Liver (tissue), 9 donors: Measurements from ENCODE around the gene EWSR1. TPM values are rescaled to one million over a fixed set of nuclear protein-coding genes. Genes with fewer than 3 reads are reported as not detected.
A peak's percentile ranks its signal among the peaks of the same experiment; 100 is the strongest.

Experiments used
- DNase-seq: peaks from one replicate; pipeline ENCODE4 v3.0.0-alpha.2; 2017; ENCODE audit warnings: low spot score
- H3K27ac ChIP-seq, 2 donors: one replicate each; pipeline ENCODE4 v1.7.0; 2013; ENCODE audit warnings: inconsistent platforms in 2 of 2, low read length in 2 of 2, control low read depth in 1 of 2, low read depth in 1 of 2, mild to moderate bottlenecking in 1 of 2
- H3K27me3 ChIP-seq, 4 donors: one replicate each; pipeline versions ENCODE4 v1.6.1 to v1.7.0; 2013; ENCODE audit warnings: low read length in 3 of 4, inconsistent platforms in 1 of 4, mild to moderate bottlenecking in 1 of 4, moderate library complexity in 1 of 4; ENCODE audit not compliant: control insufficient read depth in 4 of 4, insufficient read depth in 4 of 4
- H3K36me3 ChIP-seq, 4 donors: one replicate each; pipeline versions ENCODE4 v1.6.1 to v1.7.0; 2013; ENCODE audit warnings: low read length in 3 of 4, mild to moderate bottlenecking in 3 of 4, low read depth in 1 of 4, moderate library complexity in 1 of 4; ENCODE audit not compliant: control insufficient read depth in 4 of 4, insufficient read depth in 3 of 4
- H3K4me1 ChIP-seq, 4 donors: one replicate each; pipeline versions ENCODE4 v1.6.1 to v1.7.0; 2013; ENCODE audit warnings: low read length in 3 of 4, mild to moderate bottlenecking in 3 of 4, moderate library complexity in 1 of 4; ENCODE audit not compliant: control insufficient read depth in 4 of 4, insufficient read depth in 4 of 4
- H3K4me3 ChIP-seq, 3 donors: one replicate each; pipeline versions ENCODE4 v1.6.1 to v1.7.0; 2013; ENCODE audit warnings: low read length in 3 of 3, control low read depth in 1 of 3, low read depth in 1 of 3, mild to moderate bottlenecking in 1 of 3
- H3K9ac ChIP-seq, 2 donors: one replicate each; pipeline ENCODE4 v1.7.0; 2013; ENCODE audit warnings: low read length in 2 of 2, mild to moderate bottlenecking in 2 of 2, moderate library complexity in 2 of 2, control low read depth in 1 of 2, low read depth in 1 of 2
- H3K9me3 ChIP-seq, 4 donors: one replicate each; pipeline versions ENCODE4 v1.6.1 to v1.7.0; 2013; ENCODE audit warnings: low read length in 3 of 4; ENCODE audit not compliant: control insufficient read depth in 4 of 4
- EGR1 ChIP-seq, 2 donors: IDR thresholded peaks; 2 replicates each; pipeline ENCODE4 v1.6.1; 2016 to 2018; ENCODE audit warnings: antibody characterized with exemption in 2 of 2, low read depth in 2 of 2
- FOXA1 ChIP-seq: IDR thresholded peaks from 2 replicates; pipeline ENCODE4 v1.6.1; 2016; ENCODE audit warnings: antibody characterized with exemption
- FOXA2 ChIP-seq: IDR thresholded peaks from 2 replicates; pipeline ENCODE4 v1.6.1; 2016; ENCODE audit warnings: antibody characterized with exemption
- GABPA ChIP-seq, 2 donors: IDR thresholded peaks in 1 of 2; conservative IDR thresholded peaks in 1 of 2; 2 replicates each; pipeline ENCODE4 v1.6.1; 2016; ENCODE audit warnings: antibody characterized with exemption in 2 of 2, mild to moderate bottlenecking in 1 of 2, moderate library complexity in 1 of 2
- HNF4A ChIP-seq, 2 donors: conservative IDR thresholded peaks; 2 replicates each; pipeline ENCODE4 v1.6.1; 2016; ENCODE audit warnings: antibody characterized with exemption in 2 of 2, mild to moderate bottlenecking in 2 of 2
- HNF4G ChIP-seq: IDR thresholded peaks from 2 replicates; pipeline ENCODE4 v1.6.1; 2016; ENCODE audit warnings: antibody characterized with exemption
- JUND ChIP-seq, 2 donors: IDR thresholded peaks; 2 replicates each; pipeline ENCODE4 v1.6.1; 2016; ENCODE audit warnings: antibody characterized with exemption in 2 of 2
- NR2F2 ChIP-seq: IDR thresholded peaks from 2 replicates; pipeline ENCODE4 v1.6.1; 2016; ENCODE audit warnings: antibody characterized with exemption
- RAD21 ChIP-seq, 2 donors: IDR thresholded peaks; 2 replicates each; pipeline ENCODE4 v1.6.1; 2016; ENCODE audit warnings: antibody characterized with exemption in 2 of 2, mild to moderate bottlenecking in 2 of 2
- REST ChIP-seq: IDR thresholded peaks from 2 replicates; pipeline ENCODE4 v1.6.1; 2016; ENCODE audit warnings: antibody characterized with exemption, mild to moderate bottlenecking
- RXRA ChIP-seq, 2 donors: IDR thresholded peaks; 2 replicates each; pipeline ENCODE4 v1.6.1; 2017 to 2018; ENCODE audit warnings: antibody characterized with exemption in 2 of 2, mild to moderate bottlenecking in 1 of 2
- SP1 ChIP-seq: IDR thresholded peaks from 2 replicates; pipeline ENCODE4 v1.6.1; 2018; ENCODE audit warnings: antibody characterized with exemption, mild to moderate bottlenecking
- TAF1 ChIP-seq: conservative IDR thresholded peaks from 2 replicates; pipeline ENCODE4 v1.6.1; 2016; ENCODE audit warnings: antibody characterized with exemption, mild to moderate bottlenecking
- YY1 ChIP-seq: IDR thresholded peaks from 2 replicates; pipeline ENCODE4 v1.6.1; 2016; ENCODE audit warnings: antibody characterized with exemption, mild to moderate bottlenecking
- ZBTB33 ChIP-seq: IDR thresholded peaks from 2 replicates; pipeline ENCODE4 v1.6.1; 2016; ENCODE audit warnings: antibody characterized with exemption
- WGBS: extraction: QIAGEN DNeasy Blood & Tissue Kit; methylation state at CpG from one replicate; pipeline ENCODE4 v1.1.7; 2013; 5-methylcytosine and 5-hydroxymethylcytosine counted together
- polyA plus RNA-seq, 2 donors: library from polyadenylated mRNA; stranded (reverse) in 1 of 2; unstranded in 1 of 2; fragments of 200-250 nt in 1 of 2; fragments of >200 nt in 1 of 2; fragmentation: Nextera tagmentation in 1 of 2; extraction: Ambion mirVana in 1 of 2; gene quantifications; one replicate each; pipeline versions ENCODE4 v1.2.1 to v1.2.3, GENCODE V29; 2013 to 2015
- total RNA-seq, 2 donors: library from RNA; depleted of rRNA; stranded (reverse); fragments of >200 nt; gene quantifications; one replicate each; pipeline ENCODE4 v1.2.3, GENCODE V29; 2014
- TF ChIP-seq, protein P1 (sequence below): IDR thresholded peaks from 2 replicates; pipeline ENCODE4 v1.6.1; 2016; ENCODE audit warnings: antibody characterized with exemption
- TF ChIP-seq, protein P2 (sequence below): IDR thresholded peaks from 2 replicates; pipeline ENCODE4 v1.6.1; 2016; ENCODE audit warnings: antibody characterized with exemption
- TF ChIP-seq, protein P3 (sequence below): fragments of 150-350 bp; IDR thresholded peaks from 2 replicates; pipeline ENCODE4 v1.5.1; 2017; ENCODE audit warnings: improper control_type of control experiment, low read depth, low read length; ENCODE audit not compliant: missing input control
- donor health status: healthy.
- donor health status: healthy.
- donor health status: healthy.
- donor health status: healthy.
- donor health status: healthy.

The EWSR1 gene
- total and polyA plus RNA-seq, 4 donors = 64.8 to 134 (median 78.3) TPM

DNA sequence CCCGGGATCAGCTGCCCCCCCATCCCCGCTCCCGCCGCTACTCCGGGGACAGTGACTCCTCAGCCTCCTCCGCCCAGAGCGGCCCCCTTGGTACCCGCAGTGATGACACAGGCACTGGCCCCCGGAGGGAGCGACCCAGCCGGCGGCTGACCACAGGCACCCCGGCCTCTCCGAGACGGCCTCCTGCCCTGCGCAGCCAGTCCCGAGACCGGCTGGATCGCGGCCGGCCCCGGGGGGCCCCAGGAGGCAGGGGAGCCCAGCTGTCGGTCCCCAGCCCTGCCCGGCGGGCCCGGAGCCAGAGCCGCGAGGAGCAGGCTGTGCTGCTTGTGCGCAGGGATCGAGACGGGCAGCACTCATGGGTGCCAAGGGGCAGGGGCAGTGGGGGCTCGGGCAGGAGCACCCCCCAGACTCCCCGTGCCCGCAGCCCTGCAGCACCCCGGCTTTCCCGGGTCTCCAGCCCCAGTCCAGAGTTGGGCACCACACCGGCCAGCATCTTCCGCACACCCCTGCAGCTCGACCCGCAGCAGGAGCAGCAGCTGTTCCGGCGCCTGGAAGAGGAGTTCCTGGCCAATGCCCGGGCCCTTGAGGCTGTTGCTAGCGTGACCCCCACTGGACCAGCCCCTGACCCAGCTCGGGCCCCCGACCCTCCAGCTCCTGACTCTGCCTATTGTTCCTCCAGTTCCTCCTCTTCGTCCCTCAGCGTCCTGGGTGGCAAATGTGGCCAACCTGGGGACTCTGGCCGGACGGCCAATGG lies 43.6 kb downstream of the EWSR1 start:
- no peak for DNase-seq
- H3K9me3 ChIP-seq = no peaks in the 10 kb centered on the region
- no peak overlapping the region for H3K4me3 ChIP-seq
- WGBS = 77% methylated on average over 50 of the region's 50 CpGs
- no peak for TF ChIP-seq YY1
- TF ChIP-seq, protein P1, sequence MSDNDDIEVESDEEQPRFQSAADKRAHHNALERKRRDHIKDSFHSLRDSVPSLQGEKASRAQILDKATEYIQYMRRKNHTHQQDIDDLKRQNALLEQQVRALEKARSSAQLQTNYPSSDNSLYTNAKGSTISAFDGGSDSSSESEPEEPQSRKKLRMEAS = no peak
- TF ChIP-seq EGR1 (IDR thresholded peaks at IDR 0.05; ENCODE audit: low read depth in 2 of 2) = no peak
- TF ChIP-seq GABPA (IDR thresholded peaks at IDR 0.05 in 1 of 2, conservative IDR thresholded peaks at IDR 0.05 in 1 of 2) = no peak
- no peak for TF ChIP-seq FOXA2
- no peak for TF ChIP-seq SP1
- TF ChIP-seq, protein P2, sequence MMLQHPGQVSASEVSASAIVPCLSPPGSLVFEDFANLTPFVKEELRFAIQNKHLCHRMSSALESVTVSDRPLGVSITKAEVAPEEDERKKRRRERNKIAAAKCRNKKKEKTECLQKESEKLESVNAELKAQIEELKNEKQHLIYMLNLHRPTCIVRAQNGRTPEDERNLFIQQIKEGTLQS = no peak
- TF ChIP-seq FOXA1 = no peak
- peaks cover 14 to 60% (median 28%) of the 10 kb centered on the region in 4 donors for H3K4me1 ChIP-seq
- H3K27me3 ChIP-seq = peaks cover 0 to 4% (median 0%) of the 10 kb centered on the region in 4 donors
- H3K9ac ChIP-seq = no peak overlapping the region
- no peaks in the 10 kb centered on the region for H3K36me3 ChIP-seq
- H3K27ac ChIP-seq = peak overlapping the region; percentile 1 to 50

DNA sequence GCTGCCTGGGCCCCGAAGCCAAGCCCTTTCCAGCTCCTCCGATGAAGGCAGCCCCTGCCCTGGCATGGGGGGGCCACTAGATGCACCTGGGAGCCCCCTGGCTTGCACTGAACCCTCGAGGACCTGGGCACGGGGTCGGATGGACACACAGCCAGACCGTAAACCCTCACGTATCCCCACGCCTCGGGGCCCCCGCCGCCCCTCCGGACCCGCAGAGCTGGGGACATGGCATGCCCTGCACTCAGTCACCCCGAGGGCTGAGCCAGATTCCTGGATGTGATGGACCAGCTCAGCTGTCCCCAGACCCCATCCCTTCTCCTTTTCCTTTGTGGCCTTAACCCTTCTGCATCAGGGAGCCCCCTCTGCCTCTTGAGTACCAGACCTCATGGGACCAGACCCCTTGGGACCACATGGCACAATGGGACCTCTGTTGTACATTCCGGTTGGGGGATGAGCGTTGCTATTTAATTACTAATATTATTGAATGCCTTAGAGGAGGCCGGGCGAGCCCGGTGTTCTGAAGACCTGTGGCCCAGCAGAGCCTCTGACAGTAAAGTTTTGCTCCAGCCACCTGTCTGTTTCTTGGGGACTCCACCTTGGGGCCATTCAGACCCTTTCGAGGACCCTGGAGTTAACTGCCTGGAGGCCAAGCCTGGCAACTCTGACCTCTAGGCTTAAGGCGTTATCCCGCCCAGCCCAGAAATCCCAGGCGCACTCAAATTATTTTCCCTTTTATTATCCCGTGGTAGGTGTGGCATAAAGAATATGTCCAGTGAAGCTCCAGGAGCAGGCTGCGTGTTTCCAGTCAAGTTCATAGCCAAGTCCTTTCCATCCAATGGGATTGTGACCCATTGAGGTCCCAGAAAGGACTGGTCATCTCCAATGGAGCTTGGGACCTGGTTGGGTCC lies 44.4 kb downstream of the EWSR1 start:
- Histone ChIP-seq H3K4me1 (peaks cover 13 to 55% (median 25%) of the 10 kb centered on the region in 4 donors), H3K9me3 (no peaks in the 10 kb centered on the region), H3K4me3 (no peak overlapping the region), H3K36me3 (no peaks in the 10 kb centered on the region), H3K27me3 (peaks cover 0 to 4% (median 0%) of the 10 kb centered on the region in 4 donors), H3K27ac (no peak overlapping the region), H3K9ac (no peak overlapping the region)
- DNase-seq = no peak
- WGBS = 94% methylated on average over 25 of the region's 25 CpGs
- TF ChIP-seq FOXA1 (no peak), NR2F2 (no peak), HNF4G (no peak), REST (no peak), RAD21 (IDR thresholded peaks at IDR 0.05) (no peak), ZBTB33 (no peak), FOXA2 (no peak), RXRA (IDR thresholded peaks at IDR 0.05) (no peak), HNF4A (conservative IDR thresholded peaks at IDR 0.05) (no peak), TAF1 (no peak), JUND (IDR thresholded peaks at IDR 0.05) (no peak), SP1 (no peak)
- TF ChIP-seq, protein P2 = no peak
- TF ChIP-seq, protein P3, sequence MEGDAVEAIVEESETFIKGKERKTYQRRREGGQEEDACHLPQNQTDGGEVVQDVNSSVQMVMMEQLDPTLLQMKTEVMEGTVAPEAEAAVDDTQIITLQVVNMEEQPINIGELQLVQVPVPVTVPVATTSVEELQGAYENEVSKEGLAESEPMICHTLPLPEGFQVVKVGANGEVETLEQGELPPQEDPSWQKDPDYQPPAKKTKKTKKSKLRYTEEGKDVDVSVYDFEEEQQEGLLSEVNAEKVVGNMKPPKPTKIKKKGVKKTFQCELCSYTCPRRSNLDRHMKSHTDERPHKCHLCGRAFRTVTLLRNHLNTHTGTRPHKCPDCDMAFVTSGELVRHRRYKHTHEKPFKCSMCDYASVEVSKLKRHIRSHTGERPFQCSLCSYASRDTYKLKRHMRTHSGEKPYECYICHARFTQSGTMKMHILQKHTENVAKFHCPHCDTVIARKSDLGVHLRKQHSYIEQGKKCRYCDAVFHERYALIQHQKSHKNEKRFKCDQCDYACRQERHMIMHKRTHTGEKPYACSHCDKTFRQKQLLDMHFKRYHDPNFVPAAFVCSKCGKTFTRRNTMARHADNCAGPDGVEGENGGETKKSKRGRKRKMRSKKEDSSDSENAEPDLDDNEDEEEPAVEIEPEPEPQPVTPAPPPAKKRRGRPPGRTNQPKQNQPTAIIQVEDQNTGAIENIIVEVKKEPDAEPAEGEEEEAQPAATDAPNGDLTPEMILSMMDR = no peak
